Measurements from ENCODE around the gene SYNCRIP.
"Not testable (repeated sequence)": the region's sequence is repeated elsewhere in the genome, so short reads cannot be mapped to it uniquely, and the experiment has no call there.

- TF ChIP-seq CTCF (conservative IDR thresholded peaks at IDR 0.05; ENCODE audit: low read length); EZH2phosphoT487 (IDR thresholded peaks at IDR 0.05; ENCODE audit: borderline replicate concordance): not testable (repeated sequence)
These were observed 59.9 kb downstream of the SYNCRIP start for GRCh38 chr6:85582832-85583231.
